ENCODE data around the gene STAC3.

The STAC3 gene

GRCh38 chr12:57254506-57255280 is 3.7 kb upstream of the STAC3 start:
- no peak overlapping the region for H3K4me3 ChIP-seq (ENCODE audit: control insufficient read depth, low read depth, low read length)
- no peak for TF ChIP-seq CTCF (IDR thresholded peaks at IDR 0.05; ENCODE audit: control insufficient read depth, insufficient read depth, low read depth, low read length, missing control alignments)
- DNase-seq (ENCODE audit: low read depth) = no peak

GRCh38 chr12:57250541-57250940 is 446 bp downstream of the STAC3 start:
- no peak overlapping the region for H3K4me3 ChIP-seq (ENCODE audit: control insufficient read depth, low read depth, low read length)
- TF ChIP-seq CTCF (IDR thresholded peaks at IDR 0.05; ENCODE audit: control insufficient read depth, insufficient read depth, low read depth, low read length, missing control alignments) = no peak
- no peak for DNase-seq (ENCODE audit: low read depth)

GRCh38 chr12:57248934-57249742 is 1.8 kb downstream of the STAC3 start:
- no peak for TF ChIP-seq CTCF (IDR thresholded peaks at IDR 0.05; ENCODE audit: control insufficient read depth, insufficient read depth, low read depth, low read length, missing control alignments)
- no peak for DNase-seq (ENCODE audit: low read depth)
- no peak overlapping the region for H3K4me3 ChIP-seq (ENCODE audit: control insufficient read depth, low read depth, low read length)

GRCh38 chr12:57247041-57247440 is 3.9 kb downstream of the STAC3 start:
- DNase-seq (ENCODE audit: low read depth) = no peak
- TF ChIP-seq CTCF (IDR thresholded peaks at IDR 0.05; ENCODE audit: control insufficient read depth, insufficient read depth, low read depth, low read length, missing control alignments) = no peak

GRCh38 chr12:57244312-57244696 is 6.7 kb downstream of the STAC3 start:
- peak; percentile 5 for TF ChIP-seq CTCF (IDR thresholded peaks at IDR 0.05; ENCODE audit: control insufficient read depth, insufficient read depth, low read depth, low read length, missing control alignments)
- DNase-seq (ENCODE audit: low read depth) = no peak
- no peak overlapping the region for H3K4me3 ChIP-seq (ENCODE audit: control insufficient read depth, low read depth, low read length)

More at GRCh38 chr12:57247041-57247440, 3.9 kb downstream of the STAC3 start:
- no peak overlapping the region for H3K4me3 ChIP-seq (ENCODE audit: control insufficient read depth, low read depth, low read length)

GRCh38 chr12:57243521-57244311 is 7.3 kb downstream of the STAC3 start:
- TF ChIP-seq CTCF (IDR thresholded peaks at IDR 0.05; ENCODE audit: control insufficient read depth, insufficient read depth, low read depth, low read length, missing control alignments) = peak; percentile 85
- peak overlapping the region; percentile 33; the same call in 1 of the 2 replicates for H3K4me3 ChIP-seq (ENCODE audit: control insufficient read depth, low read depth, low read length)
- no peak for DNase-seq (ENCODE audit: low read depth)
